Activated CD4-positive, alpha-beta T cell treated with anti-CD3 and anti-CD28 coated beads, Interleukin-2, amount 10 ng/mL, durations not matched to agents 7 days and 5 days (primary cell): ENCODE data around the gene OVCA2. TPM values are rescaled to one million over a fixed set of nuclear protein-coding genes. Genes with fewer than 3 reads are reported as not detected.
A peak's percentile ranks its signal among the peaks of the same experiment; 100 is the strongest.

ENCODE experiments used
- CTCF ChIA-PET: fragments of 350-600 bp; sonication (Branson Sonifier 250); formaldehyde crosslinking; loops from one replicate; lab custom pipeline; 2021; ENCODE audit warnings: antibody characterized with exemption; lab: Charles Lee
- POLR2A ChIA-PET: fragments of 350-600 bp; sonication (Branson Sonifier 250); formaldehyde crosslinking; loops from one replicate; lab custom pipeline; 2021; ENCODE audit warnings: antibody characterized with exemption; lab: Charles Lee
- DNase-seq: peaks from one replicate; pipeline ENCODE4 v3.0.0-alpha.2; 2020
- H3K27ac Mint-ChIP-seq: one replicate; pipeline ENCODE4 v1.8.0; 2021; ENCODE audit warnings: mild to moderate bottlenecking, moderate library complexity, mixed read lengths
- H3K27me3 Mint-ChIP-seq: one replicate; pipeline ENCODE4 v1.8.0; 2021; ENCODE audit warnings: mixed read lengths
- H3K36me3 Mint-ChIP-seq: one replicate; pipeline ENCODE4 v1.8.0; 2021; ENCODE audit warnings: low read depth, mixed read lengths
- H3K4me1 Mint-ChIP-seq: one replicate; pipeline ENCODE4 v1.8.0; 2021; ENCODE audit warnings: mixed read lengths
- H3K4me3 Mint-ChIP-seq: one replicate; pipeline ENCODE4 v1.8.0; 2021; ENCODE audit warnings: mild to moderate bottlenecking, moderate library complexity, mixed read lengths
- H3K9me3 Mint-ChIP-seq: one replicate; pipeline ENCODE4 v1.8.0; 2021; ENCODE audit warnings: mixed read lengths
- total RNA-seq, 2 experiments: library from RNA; stranded (reverse); gene quantifications; one replicate each; pipeline ENCODE4 v1.2.3, GENCODE V29; 2021

The OVCA2 gene
- total RNA-seq, result 10 to 100 TPM; 36.8 to 37.9 TPM

- H3K27ac Mint-ChIP-seq, result peak within 1 kb of the TSS; percentile 94
- H3K27me3 Mint-ChIP-seq, result no peaks in the 10 kb centered on the region
- H3K4me1 Mint-ChIP-seq, result peaks cover 26% of the 10 kb centered on the region
- H3K36me3 Mint-ChIP-seq, result peaks cover 22% of the 10 kb centered on the region
- H3K9me3 Mint-ChIP-seq, result no peaks in the 10 kb centered on the region
- DNase-seq, result peak; percentile 98
- ChIA-PET POLR2A (no interaction called here), CTCF (interaction anchor here (1.2 to 2.2 kb wide), 4 partner anchors 10 to 149 kb away, joined by 3 to 7 read pairs (median 4); no protein-coding TSS in a partner anchor)
- H3K4me3 Mint-ChIP-seq, result peak within 1 kb of the TSS; percentile 93
Observed at GRCh38 chr17:2041561-2042389, at the start of gene OVCA2. OVCA2 (plus strand) TSS chr17:2042022; CDS start chr17:2042048, 26 bp downstream.

- no peak overlapping the region for H3K27ac Mint-ChIP-seq
- ChIA-PET CTCF (interaction anchor here (0.6 kb wide), 1 partner anchor 235 kb away, joined by 3 read pairs; no protein-coding TSS in a partner anchor), POLR2A (no interaction called here)
- H3K36me3 Mint-ChIP-seq, result no peaks in the 10 kb centered on the region
- H3K4me3 Mint-ChIP-seq, result no peak overlapping the region
- H3K9me3 Mint-ChIP-seq, result no peaks in the 10 kb centered on the region
- no peaks in the 10 kb centered on the region for H3K4me1 Mint-ChIP-seq
- no peak for DNase-seq
- H3K27me3 Mint-ChIP-seq, result peaks cover 23% of the 10 kb centered on the region
Observed at GRCh38 chr17:1992541-1992940, 49.3 kb upstream of the OVCA2 start.

- POLR2A ChIA-PET, result no interaction called here
- CTCF ChIA-PET, result interaction anchor here (0.6 kb wide), 1 partner anchor 118 kb away, joined by 3 read pairs; no protein-coding TSS in a partner anchor
- no peaks in the 10 kb centered on the region for H3K36me3 Mint-ChIP-seq
- H3K9me3 Mint-ChIP-seq, result no peaks in the 10 kb centered on the region
- no peak for DNase-seq
- H3K4me1 Mint-ChIP-seq, result peaks cover 3% of the 10 kb centered on the region
- no peak overlapping the region for H3K4me3 Mint-ChIP-seq
- H3K27me3 Mint-ChIP-seq, result peaks cover 32% of the 10 kb centered on the region
- H3K27ac Mint-ChIP-seq, result no peak overlapping the region
Observed at GRCh38 chr17:1994707-1995106, 47.1 kb upstream of the OVCA2 start.

- CTCF ChIA-PET, result interaction anchor here (0.6 to 1.1 kb wide), 2 partner anchors 12 to 117 kb away, joined by 3 read pairs; no protein-coding TSS in a partner anchor
Observed at GRCh38 chr17:1995321-1995892, 46.4 kb upstream of the OVCA2 start.

GRCh38 chr17:1995907-1996799 is 45.7 kb upstream of the OVCA2 start:
- Mint-ChIP-seq H3K27me3 (peaks cover 32% of the 10 kb centered on the region), H3K9me3 (no peaks in the 10 kb centered on the region), H3K4me3 (no peak overlapping the region), H3K4me1 (peaks cover 3% of the 10 kb centered on the region), H3K27ac (no peak overlapping the region), H3K36me3 (no peaks in the 10 kb centered on the region)
- DNase-seq, result no peak
- ChIA-PET POLR2A (no interaction called here), CTCF (interaction anchor here (0.6 to 1.6 kb wide), 3 partner anchors 9 to 17 kb away, joined by 3 to 4 read pairs (median 3); no protein-coding TSS in a partner anchor)

More at GRCh38 chr17:1995321-1995892, 46.4 kb upstream of the OVCA2 start:
- no peaks in the 10 kb centered on the region for H3K9me3 Mint-ChIP-seq
- POLR2A ChIA-PET, result no interaction called here
- no peak overlapping the region for H3K4me3 Mint-ChIP-seq
- H3K27me3 Mint-ChIP-seq, result peaks cover 32% of the 10 kb centered on the region
- no peak for DNase-seq
- H3K27ac Mint-ChIP-seq, result no peak overlapping the region
- peaks cover 3% of the 10 kb centered on the region for H3K4me1 Mint-ChIP-seq
- H3K36me3 Mint-ChIP-seq, result no peaks in the 10 kb centered on the region

- peaks cover 32% of the 10 kb centered on the region for H3K27me3 Mint-ChIP-seq
Observed at GRCh38 chr17:1996800-1997288, 45.0 kb upstream of the OVCA2 start.

GRCh38 chr17:1997289-1997926 is 44.4 kb upstream of the OVCA2 start:
- CTCF ChIA-PET, result interaction anchor here (1.6 kb wide), 1 partner anchor 18 kb away, joined by 3 read pairs; no protein-coding TSS in a partner anchor
- no peak for DNase-seq
- POLR2A ChIA-PET, result no interaction called here
- Mint-ChIP-seq H3K27me3 (peaks cover 32% of the 10 kb centered on the region), H3K36me3 (no peaks in the 10 kb centered on the region), H3K27ac (no peak overlapping the region), H3K4me3 (no peak overlapping the region), H3K9me3 (no peaks in the 10 kb centered on the region), H3K4me1 (peaks cover 3% of the 10 kb centered on the region)

More at GRCh38 chr17:1996800-1997288, 45.0 kb upstream of the OVCA2 start:
- Mint-ChIP-seq H3K4me3 (no peak overlapping the region), H3K9me3 (no peaks in the 10 kb centered on the region), H3K36me3 (no peaks in the 10 kb centered on the region), H3K4me1 (peaks cover 3% of the 10 kb centered on the region), H3K27ac (no peak overlapping the region)
- DNase-seq, result no peak
- POLR2A ChIA-PET, result no interaction called here
- CTCF ChIA-PET, result interaction anchor here (1.1 to 1.6 kb wide), 2 partner anchors 10 to 18 kb away, joined by 3 read pairs; no protein-coding TSS in a partner anchor

- POLR2A ChIA-PET, result no interaction called here
- Mint-ChIP-seq H3K4me1 (peaks cover 3% of the 10 kb centered on the region), H3K27ac (no peak overlapping the region), H3K4me3 (no peak overlapping the region), H3K9me3 (no peaks in the 10 kb centered on the region), H3K36me3 (no peaks in the 10 kb centered on the region), H3K27me3 (peaks cover 32% of the 10 kb centered on the region)
- peak; percentile 17 for DNase-seq
- CTCF ChIA-PET, result no interaction called here
Observed at GRCh38 chr17:1997927-1998742, 43.7 kb upstream of the OVCA2 start.

- Mint-ChIP-seq H3K4me1 (peaks cover 3% of the 10 kb centered on the region), H3K27ac (no peak overlapping the region), H3K9me3 (no peaks in the 10 kb centered on the region), H3K4me3 (no peak overlapping the region), H3K36me3 (no peaks in the 10 kb centered on the region), H3K27me3 (peaks cover 32% of the 10 kb centered on the region)
- no peak for DNase-seq
- ChIA-PET POLR2A (no interaction called here), CTCF (no interaction called here)
Observed at GRCh38 chr17:1999557-2000251, 42.1 kb upstream of the OVCA2 start.

GRCh38 chr17:2002767-2003329 is 39.0 kb upstream of the OVCA2 start:
- ChIA-PET POLR2A (no interaction called here), CTCF (interaction anchor here (1.7 kb wide), 1 partner anchor 8 kb away, joined by 3 read pairs; no protein-coding TSS in a partner anchor)
- H3K4me1 Mint-ChIP-seq, result peaks cover 3% of the 10 kb centered on the region
- H3K36me3 Mint-ChIP-seq, result no peaks in the 10 kb centered on the region
- DNase-seq, result no peak
- no peak overlapping the region for H3K27ac Mint-ChIP-seq
- peaks cover 10% of the 10 kb centered on the region for H3K27me3 Mint-ChIP-seq
- no peak overlapping the region for H3K4me3 Mint-ChIP-seq
- no peaks in the 10 kb centered on the region for H3K9me3 Mint-ChIP-seq
